SK-N-SH treated with all-trans-retinoic acid at 6 μM for 48 hours (cell line): Measurements from ENCODE around the gene CDK7.

Experiments
- ATAC-seq: fragments of 200-7000 bp; cut with Tn5 transposase; 3 replicates; pipeline ENCODE4 v1.9.1; 2020; ENCODE audit warnings: mild to moderate bottlenecking, moderate library complexity
- ARNTL ChIP-seq: fragments of 450-650 bp; formaldehyde crosslinking; IDR thresholded peaks from 2 replicates; pipeline ENCODE4 v1.5.0; 2020; ENCODE audit warnings: low read depth, mild to moderate bottlenecking, moderate library complexity, borderline replicate concordance
- BACH2 ChIP-seq: fragments of 250-450 bp; sonication (Bioruptor Pico); IDR thresholded peaks from 2 replicates; pipeline ENCODE4 v1.9.0; 2021; ENCODE audit warnings: mild to moderate bottlenecking, borderline replicate concordance
- CSDC2 ChIP-seq: fragments of 250-450 bp; sonication (Bioruptor Pico); IDR thresholded peaks from 2 replicates; pipeline ENCODE4 v1.5.0; 2020; ENCODE audit warnings: mild to moderate bottlenecking, moderate library complexity
- CSRNP3 ChIP-seq: fragments of 250-450 bp; sonication (Bioruptor Pico); IDR thresholded peaks from 2 replicates; pipeline ENCODE4 v1.5.1; 2021; ENCODE audit warnings: mild to moderate bottlenecking, moderate library complexity
- ESRRG ChIP-seq: fragments of 250-450 bp; sonication (Bioruptor Pico); IDR thresholded peaks from 2 replicates; pipeline ENCODE4 v1.6.1; 2021; ENCODE audit warnings: mild to moderate bottlenecking
- GLIS3 ChIP-seq: fragments of 250-450 bp; sonication (Bioruptor Pico); IDR thresholded peaks from 2 replicates; pipeline ENCODE4 v1.5.0; 2020; ENCODE audit warnings: mild to moderate bottlenecking, moderate library complexity
- ISL1 ChIP-seq: fragments of 250-450 bp; sonication (Bioruptor Pico); IDR thresholded peaks from 2 replicates; pipeline ENCODE4 v2.1.2; 2022; ENCODE audit warnings: mild to moderate bottlenecking, moderate library complexity
- OSR1 ChIP-seq: fragments of 250-450 bp; sonication (Bioruptor Pico); IDR thresholded peaks from 2 replicates; pipeline ENCODE4 v1.8.0; 2022; ENCODE audit warnings: moderate library complexity, mild to moderate bottlenecking, inconsistent platforms
- POU6F1 ChIP-seq: fragments of 250-450 bp; sonication (Bioruptor Pico); IDR thresholded peaks from 2 replicates; pipeline ENCODE4 v1.8.0; 2021; ENCODE audit warnings: low read depth, mild to moderate bottlenecking, moderate library complexity, borderline replicate concordance
- RARB ChIP-seq: fragments of 250-450 bp; sonication (Bioruptor Pico); IDR thresholded peaks from 2 replicates; pipeline ENCODE4 v1.8.0; 2021; ENCODE audit warnings: mild to moderate bottlenecking, moderate library complexity
- SNAI2 ChIP-seq: fragments of 250-450 bp; sonication (Bioruptor Pico); IDR thresholded peaks from 2 replicates; pipeline ENCODE4 v1.5.0; 2020; ENCODE audit warnings: mild to moderate bottlenecking, moderate library complexity
- TCF4 ChIP-seq: fragments of 250-450 bp; sonication (Bioruptor Pico); IDR thresholded peaks from 2 replicates; pipeline ENCODE4 v1.8.0; 2021; ENCODE audit warnings: mild to moderate bottlenecking, moderate library complexity, borderline replicate concordance
- ZC3H10 ChIP-seq: fragments of 250-450 bp; sonication (Bioruptor Pico); IDR thresholded peaks from 2 replicates; pipeline ENCODE4 v1.5.1; 2021; ENCODE audit warnings: mild to moderate bottlenecking, moderate library complexity
- ZFP3 ChIP-seq: fragments of 250-450 bp; sonication (Bioruptor Pico); IDR thresholded peaks from 2 replicates; pipeline ENCODE4 v1.5.0; 2020; ENCODE audit warnings: mild to moderate bottlenecking, moderate library complexity
- ZFP30 ChIP-seq: fragments of 450-650 bp; formaldehyde crosslinking; IDR thresholded peaks from 2 replicates; pipeline ENCODE4 v1.5.0; 2022; ENCODE audit warnings: mild to moderate bottlenecking, moderate library complexity
- ZNF565 ChIP-seq: fragments of 450-650 bp; formaldehyde crosslinking; conservative IDR thresholded peaks from 2 replicates; pipeline ENCODE4 v1.5.0; 2020; ENCODE audit warnings: low read depth, mild to moderate bottlenecking, moderate library complexity
- ZNF70 ChIP-seq: fragments of 450-650 bp; formaldehyde crosslinking; IDR thresholded peaks from 2 replicates; pipeline ENCODE4 v1.5.0; 2020; ENCODE audit warnings: mild to moderate bottlenecking, moderate library complexity
- ZNF8 ChIP-seq: fragments of 450-650 bp; formaldehyde crosslinking; IDR thresholded peaks from 2 replicates; pipeline ENCODE4 v1.5.0; 2020; ENCODE audit warnings: mild to moderate bottlenecking, moderate library complexity
- TF ChIP-seq, protein P1 (sequence below): fragments of 250-450 bp; sonication (Bioruptor Pico); IDR thresholded peaks from 2 replicates; pipeline ENCODE4 v1.5.0; 2020; ENCODE audit warnings: mild to moderate bottlenecking, moderate library complexity
- TF ChIP-seq, protein P2 (sequence below): fragments of 250-450 bp; sonication (Bioruptor Pico); IDR thresholded peaks from 2 replicates; pipeline ENCODE4 v1.8.0; 2020; ENCODE audit warnings: mild to moderate bottlenecking, moderate library complexity, borderline replicate concordance
- TF ChIP-seq, protein P3 (sequence below): fragments of 250-450 bp; sonication (Bioruptor Pico); IDR thresholded peaks from 2 replicates; pipeline ENCODE4 v1.5.1; 2020; ENCODE audit warnings: low read depth, mild to moderate bottlenecking, moderate library complexity

Gene CDK7

GRCh38 chr5:69281114-69281513 is 46.4 kb downstream of the CDK7 start (continued):
- TF ChIP-seq, protein P1, sequence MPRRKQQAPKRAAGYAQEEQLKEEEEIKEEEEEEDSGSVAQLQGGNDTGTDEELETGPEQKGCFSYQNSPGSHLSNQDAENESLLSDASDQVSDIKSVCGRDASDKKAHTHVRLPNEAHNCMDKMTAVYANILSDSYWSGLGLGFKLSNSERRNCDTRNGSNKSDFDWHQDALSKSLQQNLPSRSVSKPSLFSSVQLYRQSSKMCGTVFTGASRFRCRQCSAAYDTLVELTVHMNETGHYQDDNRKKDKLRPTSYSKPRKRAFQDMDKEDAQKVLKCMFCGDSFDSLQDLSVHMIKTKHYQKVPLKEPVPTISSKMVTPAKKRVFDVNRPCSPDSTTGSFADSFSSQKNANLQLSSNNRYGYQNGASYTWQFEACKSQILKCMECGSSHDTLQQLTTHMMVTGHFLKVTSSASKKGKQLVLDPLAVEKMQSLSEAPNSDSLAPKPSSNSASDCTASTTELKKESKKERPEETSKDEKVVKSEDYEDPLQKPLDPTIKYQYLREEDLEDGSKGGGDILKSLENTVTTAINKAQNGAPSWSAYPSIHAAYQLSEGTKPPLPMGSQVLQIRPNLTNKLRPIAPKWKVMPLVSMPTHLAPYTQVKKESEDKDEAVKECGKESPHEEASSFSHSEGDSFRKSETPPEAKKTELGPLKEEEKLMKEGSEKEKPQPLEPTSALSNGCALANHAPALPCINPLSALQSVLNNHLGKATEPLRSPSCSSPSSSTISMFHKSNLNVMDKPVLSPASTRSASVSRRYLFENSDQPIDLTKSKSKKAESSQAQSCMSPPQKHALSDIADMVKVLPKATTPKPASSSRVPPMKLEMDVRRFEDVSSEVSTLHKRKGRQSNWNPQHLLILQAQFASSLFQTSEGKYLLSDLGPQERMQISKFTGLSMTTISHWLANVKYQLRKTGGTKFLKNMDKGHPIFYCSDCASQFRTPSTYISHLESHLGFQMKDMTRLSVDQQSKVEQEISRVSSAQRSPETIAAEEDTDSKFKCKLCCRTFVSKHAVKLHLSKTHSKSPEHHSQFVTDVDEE (CRISPR knock-in tag) = no peak
- no peak for TF ChIP-seq OSR1 (CRISPR knock-in tag)
- TF ChIP-seq, protein P2, sequence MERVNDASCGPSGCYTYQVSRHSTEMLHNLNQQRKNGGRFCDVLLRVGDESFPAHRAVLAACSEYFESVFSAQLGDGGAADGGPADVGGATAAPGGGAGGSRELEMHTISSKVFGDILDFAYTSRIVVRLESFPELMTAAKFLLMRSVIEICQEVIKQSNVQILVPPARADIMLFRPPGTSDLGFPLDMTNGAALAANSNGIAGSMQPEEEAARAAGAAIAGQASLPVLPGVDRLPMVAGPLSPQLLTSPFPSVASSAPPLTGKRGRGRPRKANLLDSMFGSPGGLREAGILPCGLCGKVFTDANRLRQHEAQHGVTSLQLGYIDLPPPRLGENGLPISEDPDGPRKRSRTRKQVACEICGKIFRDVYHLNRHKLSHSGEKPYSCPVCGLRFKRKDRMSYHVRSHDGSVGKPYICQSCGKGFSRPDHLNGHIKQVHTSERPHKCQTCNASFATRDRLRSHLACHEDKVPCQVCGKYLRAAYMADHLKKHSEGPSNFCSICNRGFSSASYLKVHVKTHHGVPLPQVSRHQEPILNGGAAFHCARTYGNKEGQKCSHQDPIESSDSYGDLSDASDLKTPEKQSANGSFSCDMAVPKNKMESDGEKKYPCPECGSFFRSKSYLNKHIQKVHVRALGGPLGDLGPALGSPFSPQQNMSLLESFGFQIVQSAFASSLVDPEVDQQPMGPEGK = no peak
- no peak for TF ChIP-seq RARB (CRISPR knock-in tag)
- no peak for TF ChIP-seq ZNF565
- no peak for TF ChIP-seq ARNTL
- no peak for TF ChIP-seq GLIS3
- TF ChIP-seq BACH2 (CRISPR knock-in tag) = no peak

DNA sequence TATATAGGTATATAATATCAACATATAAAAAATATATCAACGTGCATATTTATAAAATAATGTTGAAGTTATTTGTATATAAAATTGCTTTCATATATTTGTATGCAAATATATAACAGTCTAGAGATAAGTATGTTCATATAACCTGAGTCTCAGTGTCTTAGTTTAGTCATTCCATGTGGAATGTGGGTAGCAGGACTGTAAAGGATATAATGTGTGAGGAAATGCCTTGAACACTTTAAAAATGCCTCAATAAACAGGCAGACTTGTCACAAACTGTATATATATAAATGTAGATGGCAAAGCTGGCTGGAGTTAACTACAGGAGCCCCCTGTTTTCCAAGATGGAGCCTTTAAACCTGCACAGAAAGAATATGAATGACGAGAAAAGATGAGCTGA is 49.5 kb downstream of the CDK7 start:
- peak; percentile 14; the same call in 1 of the 3 replicates for ATAC-seq
- TF ChIP-seq BACH2 (CRISPR knock-in tag) (no peak), RARB (CRISPR knock-in tag) (no peak), ZFP3 (CRISPR knock-in tag) (no peak), ZNF8 (CRISPR knock-in tag) (no peak), TCF4 (CRISPR knock-in tag) (no peak), CSDC2 (CRISPR knock-in tag) (no peak), ARNTL (no peak), ZFP30 (CRISPR knock-in tag) (no peak), OSR1 (CRISPR knock-in tag) (no peak)
- TF ChIP-seq, all 23 proteins: peak for 0

- ATAC-seq = peak; percentile 13; the same call in 1 of the 3 replicates
- no peak for TF ChIP-seq BACH2 (CRISPR knock-in tag)
- no peak for TF ChIP-seq TCF4 (CRISPR knock-in tag)
- no peak for TF ChIP-seq ZNF70
- TF ChIP-seq, protein P3, sequence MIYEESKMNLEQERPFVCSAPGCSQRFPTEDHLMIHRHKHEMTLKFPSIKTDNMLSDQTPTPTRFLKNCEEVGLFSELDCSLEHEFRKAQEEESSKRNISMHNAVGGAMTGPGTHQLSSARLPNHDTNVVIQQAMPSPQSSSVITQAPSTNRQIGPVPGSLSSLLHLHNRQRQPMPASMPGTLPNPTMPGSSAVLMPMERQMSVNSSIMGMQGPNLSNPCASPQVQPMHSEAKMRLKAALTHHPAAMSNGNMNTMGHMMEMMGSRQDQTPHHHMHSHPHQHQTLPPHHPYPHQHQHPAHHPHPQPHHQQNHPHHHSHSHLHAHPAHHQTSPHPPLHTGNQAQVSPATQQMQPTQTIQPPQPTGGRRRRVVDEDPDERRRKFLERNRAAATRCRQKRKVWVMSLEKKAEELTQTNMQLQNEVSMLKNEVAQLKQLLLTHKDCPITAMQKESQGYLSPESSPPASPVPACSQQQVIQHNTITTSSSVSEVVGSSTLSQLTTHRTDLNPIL (CRISPR knock-in tag) = no peak
- no peak for TF ChIP-seq POU6F1 (CRISPR knock-in tag)
- TF ChIP-seq OSR1 (CRISPR knock-in tag) = no peak
- no peak for TF ChIP-seq ISL1
- TF ChIP-seq ESRRG (CRISPR knock-in tag) = no peak
- no peak for TF ChIP-seq CSDC2 (CRISPR knock-in tag)
- no peak for TF ChIP-seq GLIS3
- no peak for TF ChIP-seq SNAI2
- no peak for TF ChIP-seq ZC3H10 (CRISPR knock-in tag)
- TF ChIP-seq RARB (CRISPR knock-in tag) = no peak
- no peak for TF ChIP-seq ZNF8 (CRISPR knock-in tag)
- TF ChIP-seq ZFP30 (CRISPR knock-in tag) = no peak
- TF ChIP-seq CSRNP3 (CRISPR knock-in tag) = no peak
- TF ChIP-seq, protein P2 = no peak
- TF ChIP-seq, all 23 proteins: peak for 0
Observed at GRCh38 chr5:69285448-69286116, 50.9 kb downstream of the CDK7 start.
